Measurements from ENCODE around the gene DGAT2.

DNA sequence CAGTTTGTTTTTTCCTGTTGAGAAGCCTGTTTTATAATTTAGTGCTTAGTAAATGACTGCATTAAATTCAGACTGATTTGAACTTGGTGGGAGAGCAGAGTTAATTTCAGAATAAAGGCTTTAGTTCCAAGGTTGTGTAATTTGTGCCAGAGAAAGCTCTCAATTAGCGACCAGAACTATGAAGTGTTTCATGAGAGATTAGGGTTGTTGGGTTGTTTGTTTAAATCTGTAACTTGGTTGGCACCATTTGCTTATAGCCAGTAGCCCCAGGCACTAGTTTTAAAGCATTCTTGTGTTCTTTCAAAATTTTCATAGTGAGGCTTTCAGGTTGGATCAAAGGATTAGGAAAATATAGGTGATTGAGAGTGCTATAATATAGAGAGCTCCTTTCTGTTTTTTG, 71.9 kb downstream of the DGAT2 start:
- TF ChIP-seq, protein P1, sequence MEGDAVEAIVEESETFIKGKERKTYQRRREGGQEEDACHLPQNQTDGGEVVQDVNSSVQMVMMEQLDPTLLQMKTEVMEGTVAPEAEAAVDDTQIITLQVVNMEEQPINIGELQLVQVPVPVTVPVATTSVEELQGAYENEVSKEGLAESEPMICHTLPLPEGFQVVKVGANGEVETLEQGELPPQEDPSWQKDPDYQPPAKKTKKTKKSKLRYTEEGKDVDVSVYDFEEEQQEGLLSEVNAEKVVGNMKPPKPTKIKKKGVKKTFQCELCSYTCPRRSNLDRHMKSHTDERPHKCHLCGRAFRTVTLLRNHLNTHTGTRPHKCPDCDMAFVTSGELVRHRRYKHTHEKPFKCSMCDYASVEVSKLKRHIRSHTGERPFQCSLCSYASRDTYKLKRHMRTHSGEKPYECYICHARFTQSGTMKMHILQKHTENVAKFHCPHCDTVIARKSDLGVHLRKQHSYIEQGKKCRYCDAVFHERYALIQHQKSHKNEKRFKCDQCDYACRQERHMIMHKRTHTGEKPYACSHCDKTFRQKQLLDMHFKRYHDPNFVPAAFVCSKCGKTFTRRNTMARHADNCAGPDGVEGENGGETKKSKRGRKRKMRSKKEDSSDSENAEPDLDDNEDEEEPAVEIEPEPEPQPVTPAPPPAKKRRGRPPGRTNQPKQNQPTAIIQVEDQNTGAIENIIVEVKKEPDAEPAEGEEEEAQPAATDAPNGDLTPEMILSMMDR (IDR thresholded peaks at IDR 0.05): no peak
- TF ChIP-seq ZFX (IDR thresholded peaks at IDR 0.05; ENCODE audit: borderline replicate concordance): no peak
